Measurements from ENCODE around the gene LRRFIP1. TPM values are rescaled to one million over a fixed set of nuclear protein-coding genes. Genes with fewer than 3 reads are reported as not detected.

LRRFIP1 gene
- total and polyA plus RNA-seq, 2 of the 13 experiments (the other 11 are each of a cell fraction or from before 2014, with no cell fraction given): 15.9 to 40.5 TPM

- TF ChIP-seq, protein P1, sequence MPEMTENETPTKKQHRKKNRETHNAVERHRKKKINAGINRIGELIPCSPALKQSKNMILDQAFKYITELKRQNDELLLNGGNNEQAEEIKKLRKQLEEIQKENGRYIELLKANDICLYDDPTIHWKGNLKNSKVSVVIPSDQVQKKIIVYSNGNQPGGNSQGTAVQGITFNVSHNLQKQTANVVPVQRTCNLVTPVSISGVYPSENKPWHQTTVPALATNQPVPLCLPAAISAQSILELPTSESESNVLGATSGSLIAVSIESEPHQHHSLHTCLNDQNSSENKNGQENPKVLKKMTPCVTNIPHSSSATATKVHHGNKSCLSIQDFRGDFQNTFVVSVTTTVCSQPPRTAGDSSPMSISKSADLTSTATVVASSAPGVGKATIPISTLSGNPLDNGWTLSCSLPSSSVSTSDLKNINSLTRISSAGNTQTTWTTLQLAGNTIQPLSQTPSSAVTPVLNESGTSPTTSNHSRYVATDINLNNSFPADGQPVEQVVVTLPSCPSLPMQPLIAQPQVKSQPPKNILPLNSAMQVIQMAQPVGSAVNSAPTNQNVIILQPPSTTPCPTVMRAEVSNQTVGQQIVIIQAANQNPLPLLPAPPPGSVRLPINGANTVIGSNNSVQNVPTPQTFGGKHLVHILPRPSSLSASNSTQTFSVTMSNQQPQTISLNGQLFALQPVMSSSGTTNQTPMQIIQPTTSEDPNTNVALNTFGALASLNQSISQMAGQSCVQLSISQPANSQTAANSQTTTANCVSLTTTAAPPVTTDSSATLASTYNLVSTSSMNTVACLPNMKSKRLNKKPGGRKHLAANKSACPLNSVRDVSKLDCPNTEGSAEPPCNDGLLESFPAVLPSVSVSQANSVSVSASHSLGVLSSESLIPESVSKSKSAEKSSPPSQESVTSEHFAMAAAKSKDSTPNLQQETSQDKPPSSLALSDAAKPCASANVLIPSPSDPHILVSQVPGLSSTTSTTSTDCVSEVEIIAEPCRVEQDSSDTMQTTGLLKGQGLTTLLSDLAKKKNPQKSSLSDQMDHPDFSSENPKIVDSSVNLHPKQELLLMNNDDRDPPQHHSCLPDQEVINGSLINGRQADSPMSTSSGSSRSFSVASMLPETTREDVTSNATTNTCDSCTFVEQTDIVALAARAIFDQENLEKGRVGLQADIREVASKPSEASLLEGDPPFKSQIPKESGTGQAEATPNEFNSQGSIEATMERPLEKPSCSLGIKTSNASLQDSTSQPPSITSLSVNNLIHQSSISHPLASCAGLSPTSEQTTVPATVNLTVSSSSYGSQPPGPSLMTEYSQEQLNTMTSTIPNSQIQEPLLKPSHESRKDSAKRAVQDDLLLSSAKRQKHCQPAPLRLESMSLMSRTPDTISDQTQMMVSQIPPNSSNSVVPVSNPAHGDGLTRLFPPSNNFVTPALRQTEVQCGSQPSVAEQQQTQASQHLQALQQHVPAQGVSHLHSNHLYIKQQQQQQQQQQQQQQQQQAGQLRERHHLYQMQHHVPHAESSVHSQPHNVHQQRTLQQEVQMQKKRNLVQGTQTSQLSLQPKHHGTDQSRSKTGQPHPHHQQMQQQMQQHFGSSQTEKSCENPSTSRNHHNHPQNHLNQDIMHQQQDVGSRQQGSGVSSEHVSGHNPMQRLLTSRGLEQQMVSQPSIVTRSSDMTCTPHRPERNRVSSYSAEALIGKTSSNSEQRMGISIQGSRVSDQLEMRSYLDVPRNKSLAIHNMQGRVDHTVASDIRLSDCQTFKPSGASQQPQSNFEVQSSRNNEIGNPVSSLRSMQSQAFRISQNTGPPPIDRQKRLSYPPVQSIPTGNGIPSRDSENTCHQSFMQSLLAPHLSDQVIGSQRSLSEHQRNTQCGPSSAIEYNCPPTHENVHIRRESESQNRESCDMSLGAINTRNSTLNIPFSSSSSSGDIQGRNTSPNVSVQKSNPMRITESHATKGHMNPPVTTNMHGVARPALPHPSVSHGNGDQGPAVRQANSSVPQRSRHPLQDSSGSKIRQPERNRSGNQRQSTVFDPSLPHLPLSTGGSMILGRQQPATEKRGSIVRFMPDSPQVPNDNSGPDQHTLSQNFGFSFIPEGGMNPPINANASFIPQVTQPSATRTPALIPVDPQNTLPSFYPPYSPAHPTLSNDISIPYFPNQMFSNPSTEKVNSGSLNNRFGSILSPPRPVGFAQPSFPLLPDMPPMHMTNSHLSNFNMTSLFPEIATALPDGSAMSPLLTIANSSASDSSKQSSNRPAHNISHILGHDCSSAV (CRISPR knock-in tag; IDR thresholded peaks at IDR 0.05; ENCODE audit: borderline replicate concordance): no peak
- TF ChIP-seq ZSCAN29 (CRISPR knock-in tag; conservative IDR thresholded peaks at IDR 0.05) (no peak), E2F5 (CRISPR knock-in tag; conservative IDR thresholded peaks at IDR 0.05) (no peak), RARA (CRISPR knock-in tag; IDR thresholded peaks at IDR 0.05) (peak; percentile 100), MLLT10 (CRISPR knock-in tag; IDR thresholded peaks at IDR 0.05) (no peak), ZNF549 (CRISPR knock-in tag; IDR thresholded peaks at IDR 0.05) (no peak), ZSCAN22 (CRISPR knock-in tag; IDR thresholded peaks at IDR 0.05) (no peak), SRSF1 (optimal IDR thresholded peaks at IDR 0.05; ENCODE audit: low read depth, low read length) (no peak), HNF4G (IDR thresholded peaks at IDR 0.05; ENCODE audit: borderline replicate concordance, low read depth, low read length) (peak; percentile 82), HNF4G (CRISPR knock-in tag; IDR thresholded peaks at IDR 0.05; ENCODE audit: borderline replicate concordance, low read depth) (peak; percentile 88; the same call in 1 of the 2 replicates), THYN1 (CRISPR knock-in tag; IDR thresholded peaks at IDR 0.05; ENCODE audit: borderline replicate concordance, low read depth) (no peak), ZMYM3 (CRISPR knock-in tag; IDR thresholded peaks at IDR 0.05) (peak; percentile 73), LBX2 (CRISPR knock-in tag; IDR thresholded peaks at IDR 0.05; ENCODE audit: borderline replicate concordance) (no peak), ATF7 (IDR thresholded peaks at IDR 0.05) (peak; percentile 80), ATF7 (CRISPR knock-in tag; IDR thresholded peaks at IDR 0.05) (peak; percentile 93), LCORL (IDR thresholded peaks at IDR 0.05) (peak; percentile 77), LCORL (CRISPR knock-in tag; IDR thresholded peaks at IDR 0.05) (peak; percentile 99), CAMTA2 (CRISPR knock-in tag; IDR thresholded peaks at IDR 0.05; ENCODE audit: borderline replicate concordance) (no peak), HNRNPLL (IDR thresholded peaks at IDR 0.05; ENCODE audit: low read depth, low read length, poor library complexity, severe bottlenecking) (no peak), ZFP1 (CRISPR knock-in tag; IDR thresholded peaks at IDR 0.05) (peak; percentile 73; the same call in 1 of the 2 replicates), ZSCAN25 (CRISPR knock-in tag; IDR thresholded peaks at IDR 0.05) (no peak), SATB2 (CRISPR knock-in tag; IDR thresholded peaks at IDR 0.05) (no peak)
Observed at GRCh38 chr2:237614151-237614720, 13.2 kb upstream of the LRRFIP1 start (continued).

Measured in HepG2 (cell line).